Measurements from ENCODE around the gene EVC2.
A peak's percentile ranks its signal among the peaks of the same experiment; 100 is the strongest.

EVC2 gene

DNA sequence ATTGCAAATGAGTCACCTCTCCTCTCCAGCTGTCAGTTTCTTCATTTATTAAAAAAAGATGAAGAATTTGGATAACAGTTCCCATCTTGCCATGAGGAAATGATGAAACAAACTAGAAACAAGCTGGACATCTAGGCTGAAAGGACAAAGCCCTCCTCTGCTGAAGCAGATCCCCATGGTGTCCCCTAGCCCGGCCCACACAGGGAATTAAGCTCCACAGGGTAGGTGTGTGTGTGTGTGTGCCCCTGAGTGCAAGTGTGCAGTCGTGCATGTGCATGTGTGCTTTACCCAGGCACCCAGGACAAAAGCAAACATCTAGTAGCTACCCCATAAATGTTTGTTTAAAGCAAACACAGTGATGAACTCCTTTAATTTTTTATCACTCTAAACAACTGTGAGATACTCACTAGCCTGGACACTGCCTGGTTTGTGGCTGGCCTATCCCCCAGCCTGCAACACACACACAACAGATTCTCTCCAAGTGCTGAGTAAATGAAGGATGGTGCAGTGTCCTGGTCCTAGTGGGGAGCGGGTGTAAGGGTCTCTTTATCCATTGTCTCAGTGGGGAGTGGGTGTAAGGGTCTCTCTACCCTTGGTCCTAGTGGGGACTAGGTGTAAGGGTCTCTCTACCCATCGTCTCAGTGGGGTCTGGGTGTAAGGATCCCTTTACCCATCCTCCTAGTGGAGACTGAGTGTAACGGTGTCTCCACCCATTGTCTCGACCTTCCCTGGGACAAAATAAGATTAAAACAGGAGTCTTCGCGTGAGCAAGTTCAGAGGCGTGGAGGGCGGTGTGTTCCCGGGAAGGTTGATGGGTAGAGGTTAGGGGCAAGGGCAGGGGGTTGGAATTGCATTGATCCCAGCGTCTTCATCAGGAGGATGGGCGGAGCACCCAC is 2.0 kb upstream of the EVC2 start:
- DNase-seq: peak; percentile 79

DNA sequence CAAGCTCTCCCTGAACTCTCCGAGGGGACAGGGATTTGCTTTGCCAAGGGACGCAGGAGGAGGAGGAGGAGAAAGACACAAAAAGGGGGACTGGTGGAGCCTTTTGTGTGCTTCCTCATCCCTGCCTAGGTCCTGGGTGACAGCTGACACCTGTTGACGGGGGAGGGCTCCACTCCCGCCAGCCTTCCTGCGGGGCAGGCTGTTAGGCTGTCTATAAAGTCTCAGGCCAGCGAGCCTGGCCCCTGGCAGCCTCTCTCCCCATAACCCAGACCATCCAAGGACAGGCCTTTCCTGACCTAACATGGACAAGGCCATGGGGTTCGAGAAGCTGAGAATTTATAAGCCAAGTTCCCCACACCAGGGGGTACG is 832 bp upstream of the EVC2 start:
- peak; percentile 82 for DNase-seq

DNA sequence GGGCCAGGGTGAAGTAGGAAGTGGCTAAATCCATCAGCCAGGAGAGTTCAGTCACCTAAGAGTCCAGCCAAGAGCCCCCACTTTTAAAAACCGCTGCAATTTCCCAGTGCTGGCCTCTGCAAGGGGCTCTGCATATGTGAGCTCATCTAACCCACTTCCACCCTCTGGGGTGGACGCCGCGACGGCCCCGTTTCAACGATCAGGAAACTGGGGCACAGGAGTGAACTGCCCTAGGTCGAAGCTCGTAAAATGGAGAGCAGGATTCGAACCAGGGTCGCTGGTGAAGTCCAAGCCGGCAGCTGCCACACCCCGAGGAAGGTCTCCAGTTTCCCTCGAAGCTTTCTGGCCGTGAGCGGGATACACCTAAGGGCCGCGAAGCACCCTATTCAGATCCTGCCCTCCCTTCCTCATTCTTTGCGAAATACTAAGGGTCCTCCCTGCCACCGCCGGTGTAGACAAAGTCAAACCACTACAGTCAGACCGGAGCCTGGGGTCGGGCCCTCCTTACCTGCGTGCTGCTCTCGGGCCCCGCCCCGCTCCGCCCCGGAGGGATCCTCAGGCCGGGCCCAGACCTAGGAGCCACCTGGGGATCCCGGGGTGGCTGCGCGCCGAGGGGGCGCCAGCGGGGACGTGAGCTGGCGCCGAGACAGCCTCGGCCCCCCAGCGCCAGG is 446 bp downstream of the EVC2 start:
- peak; percentile 79 for DNase-seq

DNA sequence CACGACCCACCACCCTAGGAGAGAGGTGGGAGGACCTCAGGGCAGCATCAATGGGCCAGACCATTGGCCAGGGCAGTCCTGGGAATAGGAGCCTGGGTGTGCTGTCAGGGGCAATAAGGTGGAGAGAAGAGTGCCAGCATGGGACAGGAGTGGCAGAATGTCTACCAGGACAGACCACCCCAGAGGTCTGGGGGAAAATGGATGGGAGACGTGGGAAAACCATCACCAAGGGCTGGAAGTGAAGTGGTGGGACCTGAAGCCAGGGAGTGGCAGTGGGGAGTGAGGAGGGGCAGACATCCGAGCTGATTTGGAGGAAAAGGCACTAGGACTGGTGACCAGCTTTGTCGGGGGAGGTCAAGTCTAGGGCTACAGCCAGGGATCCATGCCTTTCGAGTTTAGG is 993 bp downstream of the EVC2 start:
- no peak for DNase-seq

DNA sequence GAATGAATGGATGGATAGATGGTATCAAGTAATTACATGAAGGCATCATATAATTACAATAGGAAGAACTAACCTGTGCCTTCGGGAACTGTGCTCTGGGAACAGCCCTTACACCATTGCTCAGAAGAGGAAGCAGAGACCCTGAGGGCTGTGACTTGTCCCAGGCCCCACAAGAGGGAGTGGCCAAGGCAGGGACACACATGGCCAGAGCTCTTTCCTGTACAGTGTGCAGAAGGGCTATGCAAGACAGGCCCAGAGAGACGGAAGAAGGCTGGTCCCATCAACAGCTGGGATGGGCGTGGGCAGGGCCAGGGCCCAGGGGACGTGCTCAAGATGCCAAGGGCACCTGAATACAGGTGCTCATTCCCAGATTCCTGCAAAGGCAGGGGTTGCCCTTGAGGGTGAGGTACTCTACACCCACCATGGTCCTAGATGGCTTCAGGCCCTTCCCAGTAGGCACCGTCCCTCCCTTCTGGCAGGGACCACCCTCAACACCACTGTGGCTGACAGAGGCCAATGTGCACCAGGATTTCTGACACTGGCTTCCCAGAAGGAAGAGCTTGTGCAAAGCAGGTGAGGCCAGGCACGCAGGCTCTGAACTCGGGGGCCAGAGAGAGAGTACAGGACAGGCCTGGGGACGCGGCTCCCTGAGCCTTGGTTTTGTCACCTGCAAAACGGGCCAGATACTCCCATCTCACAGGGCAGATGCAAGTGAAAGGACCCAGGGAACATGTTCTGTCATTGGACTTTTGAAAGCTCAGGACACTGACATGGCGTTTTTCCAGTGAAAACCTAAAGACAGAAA is 1.7 kb downstream of the EVC2 start:
- no peak for DNase-seq

DNA sequence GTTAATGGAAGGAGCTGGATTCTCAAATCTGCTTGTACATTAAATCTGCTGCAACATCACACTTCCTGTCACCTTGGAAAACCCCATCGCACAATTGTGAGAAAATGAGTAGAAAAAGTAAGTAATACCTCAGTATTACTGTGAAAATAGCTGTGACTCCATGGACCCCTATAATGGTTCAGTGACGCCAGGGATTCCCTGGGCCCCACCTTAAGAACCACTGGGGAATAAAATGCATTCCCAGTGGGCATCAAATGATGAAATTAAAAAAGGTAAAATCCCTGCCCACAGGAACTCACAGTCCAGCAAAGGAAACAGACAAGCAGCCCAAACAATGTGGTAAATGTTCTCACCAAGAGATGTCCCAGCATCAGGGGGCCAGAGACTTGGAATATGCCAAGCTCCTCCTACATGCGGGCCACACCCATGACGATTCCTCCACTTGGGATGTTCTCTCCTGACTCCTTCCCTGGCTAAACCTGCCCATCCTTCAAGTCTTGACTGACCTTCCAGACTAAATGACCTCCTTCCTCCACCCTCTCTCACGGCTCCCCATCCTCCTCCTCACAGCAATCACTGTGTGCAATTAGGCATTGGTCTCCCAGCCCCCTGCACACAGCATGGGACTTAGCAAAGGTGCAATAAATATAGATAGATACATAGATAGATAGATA is 2.6 kb downstream of the EVC2 start:
- DNase-seq: no peak

DNA sequence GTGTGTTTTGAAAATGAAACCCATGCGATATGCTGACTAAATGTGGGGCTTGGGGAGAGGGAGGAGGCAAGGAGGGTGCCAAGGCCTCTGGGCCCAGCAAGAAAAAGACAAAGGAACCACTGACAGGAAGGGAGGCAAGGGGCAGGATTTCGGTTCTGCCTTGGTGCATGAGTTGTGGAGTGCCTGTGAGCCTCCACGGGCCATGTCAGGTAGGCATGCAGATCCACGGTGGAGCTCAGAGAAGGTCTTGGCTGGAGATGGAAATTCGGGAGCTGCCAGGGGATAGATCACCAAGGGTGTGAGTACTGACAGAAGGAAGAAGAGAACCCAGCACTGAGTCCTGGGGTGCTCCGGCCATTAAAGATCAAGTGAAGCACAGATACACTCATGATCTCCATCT is 4.1 kb downstream of the EVC2 start:
- DNase-seq: no peak

DNA sequence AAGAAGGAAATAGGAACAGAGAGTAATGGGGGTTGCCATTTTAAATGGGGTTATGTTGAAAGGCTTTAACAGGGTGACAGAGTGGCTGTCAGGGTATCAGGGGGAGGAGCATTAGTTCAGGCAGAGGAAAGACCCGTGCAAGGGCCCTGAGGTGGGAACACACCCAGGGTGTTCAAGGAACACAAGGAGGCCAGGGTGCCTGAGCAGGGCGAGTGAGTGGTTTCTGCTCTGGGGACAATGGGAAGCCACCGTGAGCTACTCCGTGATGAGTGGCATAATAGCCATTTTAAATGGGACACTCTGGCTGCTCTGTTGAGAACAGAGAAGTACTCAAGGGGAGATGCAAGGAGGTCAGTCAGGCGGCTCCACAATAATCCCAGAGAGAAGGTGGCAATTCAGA is 4.5 kb downstream of the EVC2 start:
- no peak for DNase-seq

DNA sequence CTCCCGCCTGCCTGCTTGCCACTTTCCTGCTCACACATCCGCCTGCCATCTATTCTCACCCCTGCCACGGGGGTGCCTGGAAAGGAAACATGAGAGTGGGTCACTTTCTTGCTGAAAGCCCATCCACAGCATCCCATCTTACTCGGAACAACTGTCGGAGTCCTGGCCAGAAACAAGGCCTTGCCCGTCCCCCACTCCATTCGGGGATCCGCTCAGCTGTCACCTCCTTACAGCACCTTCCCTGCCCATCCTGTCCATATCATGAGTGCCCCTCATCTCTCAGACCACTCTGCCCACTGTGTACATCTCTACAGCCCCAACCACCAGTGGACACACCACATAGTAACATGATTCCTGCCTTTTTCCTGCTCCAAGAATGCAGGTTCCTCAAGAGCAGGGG is 6.4 kb downstream of the EVC2 start:
- no peak for DNase-seq

DNA sequence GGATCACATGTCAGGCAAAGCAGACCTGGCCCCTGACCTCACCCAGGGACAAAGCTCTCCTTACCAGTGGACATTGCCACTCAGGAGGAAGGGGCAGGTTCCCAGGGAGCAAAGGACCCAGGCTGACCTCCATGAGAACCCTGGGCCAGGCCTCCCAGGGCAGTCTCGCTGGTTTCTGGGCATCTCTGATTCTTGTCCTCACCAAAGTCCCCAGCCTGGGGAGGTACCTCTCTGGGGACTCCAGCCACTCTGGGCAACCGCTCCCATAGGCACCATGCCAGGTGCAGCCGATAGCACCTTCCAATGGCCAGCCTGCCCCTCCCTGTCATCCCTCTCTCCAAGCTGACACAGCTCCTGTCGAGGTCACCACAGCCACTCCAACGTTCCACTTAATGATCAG is 7.9 kb downstream of the EVC2 start:
- DNase-seq: no peak

DNA sequence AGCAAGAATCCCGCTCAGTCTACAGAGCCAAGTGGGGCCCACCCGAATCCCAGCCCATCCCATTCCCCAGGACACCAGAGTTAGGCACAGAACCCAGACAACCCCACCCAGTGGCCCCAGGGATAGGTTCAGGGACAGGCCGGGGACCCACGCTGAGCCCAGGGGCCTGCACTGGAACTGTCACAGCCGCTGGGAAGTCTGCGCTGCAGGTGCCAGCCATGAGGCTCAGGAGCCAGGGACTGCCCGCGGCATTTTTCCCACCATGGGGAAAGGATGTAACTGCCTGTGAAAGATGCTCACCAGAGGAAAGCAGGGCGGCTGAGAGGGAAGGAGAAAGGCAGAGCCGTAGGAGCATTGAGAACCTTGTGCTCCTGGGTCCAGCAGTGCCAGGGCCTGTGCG is 12.0 kb downstream of the EVC2 start:
- no peak for DNase-seq

DNA sequence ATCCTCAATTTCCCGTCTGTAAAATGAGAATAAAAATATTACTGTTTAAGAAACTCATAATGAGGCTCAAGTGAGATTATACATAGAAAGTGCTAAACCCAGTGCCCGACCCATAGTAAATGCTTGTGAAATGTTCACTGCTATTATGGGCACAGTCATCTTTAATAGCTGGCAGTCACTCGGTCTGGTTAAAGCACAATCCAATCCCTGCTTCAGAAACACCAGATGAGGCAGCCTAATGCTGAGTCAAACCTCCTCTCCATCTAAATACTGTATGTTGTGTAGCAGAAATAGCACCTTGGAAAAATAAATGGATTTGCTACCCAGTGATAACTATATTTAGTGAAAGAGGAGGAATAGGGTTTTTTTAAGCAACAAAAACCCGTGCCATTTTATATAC is 14.5 kb downstream of the EVC2 start:
- no peak for DNase-seq

DNA sequence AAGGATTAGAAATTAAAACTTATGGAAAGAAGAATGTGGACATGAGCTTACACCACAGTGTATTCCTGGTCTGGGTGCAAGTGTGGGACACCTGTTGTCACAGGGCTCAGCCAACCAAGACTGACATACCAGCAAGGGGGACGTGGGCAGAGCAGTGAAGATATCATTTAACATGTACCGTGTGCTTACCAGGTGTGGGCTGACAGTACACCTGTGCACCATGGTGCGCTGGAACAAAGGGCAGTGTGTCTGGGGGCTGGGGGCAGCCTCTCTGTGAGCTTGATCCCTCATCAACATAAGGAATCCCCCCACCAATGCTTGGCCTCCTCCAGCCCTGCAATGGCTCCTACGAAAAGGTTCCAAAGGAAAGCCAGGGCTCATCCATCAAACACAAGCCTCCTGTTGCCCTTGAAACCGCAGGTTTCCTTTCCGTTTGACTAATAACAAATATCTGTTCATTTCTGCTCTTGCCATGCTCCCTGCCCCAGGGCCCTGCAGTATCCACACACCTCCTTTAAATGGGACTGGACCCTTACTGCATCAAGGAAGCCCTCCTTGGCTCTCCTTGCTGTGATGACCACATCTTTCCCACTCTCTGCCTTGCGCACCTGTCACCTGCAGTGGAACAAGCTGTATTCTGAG is 16.7 kb downstream of the EVC2 start:
- no peak for DNase-seq

DNA sequence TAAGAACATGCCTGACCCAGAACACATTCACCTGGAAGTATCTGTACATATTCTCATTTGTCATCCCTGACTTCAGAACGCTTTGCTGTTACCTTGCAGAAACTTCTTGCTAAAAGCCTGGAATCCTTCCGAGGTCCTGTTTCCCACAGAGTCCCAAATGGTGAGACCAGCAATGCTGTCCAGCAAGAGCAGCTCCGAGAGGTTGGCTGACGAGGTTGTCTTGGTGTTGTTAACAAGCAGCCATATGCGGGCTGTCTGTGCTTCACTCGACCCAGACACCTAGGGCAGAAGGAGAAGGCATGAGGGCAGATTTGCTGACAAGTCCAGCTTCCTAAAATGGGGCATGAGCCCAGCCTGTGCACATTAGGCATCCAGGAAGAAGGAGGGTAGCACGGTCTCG is 19.3 kb downstream of the EVC2 start:
- DNase-seq: no peak

DNA sequence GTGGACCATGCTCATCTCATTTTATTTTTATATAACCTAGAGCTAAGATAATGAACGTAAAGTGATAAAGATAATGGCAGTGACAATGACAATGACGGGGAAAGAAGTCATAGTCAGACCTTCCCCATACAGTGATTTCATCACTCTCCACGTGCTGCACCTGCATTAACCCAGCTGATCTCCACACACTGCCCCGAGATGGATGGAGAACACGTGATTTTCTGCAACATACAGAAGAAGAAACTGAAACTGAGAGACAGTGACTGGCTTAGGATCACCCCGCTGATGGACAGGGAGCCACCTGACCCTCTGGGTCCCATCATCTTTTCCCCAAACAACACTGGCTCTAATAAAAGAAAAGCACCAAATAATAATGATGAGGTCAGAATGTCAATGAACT is 22.0 kb downstream of the EVC2 start:
- no peak for DNase-seq

DNA sequence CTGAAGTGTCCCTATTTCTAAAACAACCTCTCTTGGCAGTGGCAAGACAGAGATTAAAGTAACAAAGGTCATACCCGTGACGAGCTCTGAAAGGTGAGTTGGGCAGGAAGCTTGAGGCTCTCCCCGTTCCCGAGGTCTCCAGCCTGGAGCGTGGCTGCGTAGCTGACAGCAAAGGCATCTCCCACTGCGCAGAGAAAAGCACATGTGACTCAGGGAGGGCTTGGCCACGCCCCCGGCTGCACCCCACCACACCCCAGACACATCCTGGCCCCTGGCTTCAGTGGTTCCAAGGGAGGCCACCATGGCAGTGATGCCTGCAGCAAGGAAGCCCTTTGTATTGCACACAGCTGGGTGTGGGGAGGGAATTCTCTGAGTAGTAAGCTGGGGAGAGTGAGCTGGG is 23.1 kb downstream of the EVC2 start:
- no peak for DNase-seq

DNA sequence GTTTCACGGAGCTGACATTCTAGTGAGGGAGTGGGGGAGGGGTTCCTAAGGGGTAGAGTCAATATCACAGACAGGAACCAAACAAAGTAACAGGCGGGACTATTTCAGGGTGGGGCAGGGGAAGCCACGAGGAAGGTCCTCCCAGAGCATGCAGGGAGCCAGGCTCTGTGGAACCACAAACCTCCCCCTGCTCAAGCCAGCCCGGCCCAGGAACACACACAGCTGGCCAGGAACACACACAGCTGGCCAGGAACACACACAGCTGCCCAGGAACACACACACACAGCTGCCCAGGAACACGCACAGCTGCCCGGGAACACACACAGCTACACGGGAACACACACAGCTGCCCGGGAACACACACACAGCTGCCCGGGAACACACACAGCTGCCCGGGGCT is 24.8 kb downstream of the EVC2 start:
- peak; percentile 78 for DNase-seq

DNA sequence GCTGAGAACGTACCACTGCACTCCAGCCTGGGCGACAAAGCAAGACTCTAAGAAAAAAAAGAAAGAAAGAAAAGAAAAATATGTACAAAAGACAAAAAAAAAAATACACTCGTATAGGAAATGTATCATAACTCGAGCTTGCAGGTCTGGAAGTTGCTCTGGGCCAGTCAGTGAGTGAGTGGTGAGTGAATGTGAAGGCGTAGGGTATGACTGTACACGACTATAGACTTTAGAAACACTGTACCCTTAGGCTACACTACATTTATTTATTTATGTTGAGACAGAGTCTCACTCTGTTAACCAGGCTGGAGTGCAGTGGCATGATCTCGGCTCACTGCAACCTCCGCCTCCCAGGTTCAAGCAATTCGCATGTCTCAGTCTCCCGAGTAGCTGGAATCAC is 29.4 kb downstream of the EVC2 start:
- no peak for DNase-seq

DNA sequence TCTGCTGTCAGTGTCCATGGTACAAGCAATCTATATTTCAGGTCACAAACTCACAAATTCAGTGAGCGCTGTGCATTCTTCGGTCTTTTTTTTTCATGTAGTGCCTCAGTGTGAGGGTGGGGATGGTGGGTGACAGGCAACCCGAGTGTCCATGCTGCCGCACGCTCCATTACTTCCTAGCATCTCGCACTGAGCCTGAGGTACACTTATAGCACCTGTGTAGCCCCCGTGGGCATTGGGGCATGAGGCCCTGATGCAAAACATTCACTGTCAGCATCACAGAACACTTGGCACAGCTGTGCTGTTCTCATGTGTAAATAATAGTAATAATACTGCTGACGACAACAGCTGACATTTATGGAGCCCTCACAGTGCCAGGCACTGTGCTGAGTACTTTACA is 31.6 kb downstream of the EVC2 start:
- DNase-seq: no peak

DNA sequence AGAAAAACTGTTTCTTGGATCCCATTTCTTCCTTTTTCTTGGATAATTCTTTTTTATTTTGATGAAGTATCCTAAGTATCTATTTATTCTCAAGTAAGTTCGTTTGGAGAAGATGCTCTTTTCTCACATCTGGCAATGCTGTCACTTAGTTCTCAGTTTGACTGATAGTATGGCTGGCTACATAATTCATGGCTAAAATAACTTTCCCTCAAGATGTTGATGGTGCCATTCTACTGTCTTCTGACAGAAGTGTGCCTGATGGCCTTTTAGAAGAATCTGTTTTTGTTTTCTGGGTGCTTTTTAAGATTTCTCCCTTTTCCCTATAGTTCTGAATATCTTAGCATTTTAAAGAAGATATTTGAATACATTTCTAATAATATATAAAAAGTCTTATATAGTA is 41.6 kb downstream of the EVC2 start:
- DNase-seq: no peak

DNA sequence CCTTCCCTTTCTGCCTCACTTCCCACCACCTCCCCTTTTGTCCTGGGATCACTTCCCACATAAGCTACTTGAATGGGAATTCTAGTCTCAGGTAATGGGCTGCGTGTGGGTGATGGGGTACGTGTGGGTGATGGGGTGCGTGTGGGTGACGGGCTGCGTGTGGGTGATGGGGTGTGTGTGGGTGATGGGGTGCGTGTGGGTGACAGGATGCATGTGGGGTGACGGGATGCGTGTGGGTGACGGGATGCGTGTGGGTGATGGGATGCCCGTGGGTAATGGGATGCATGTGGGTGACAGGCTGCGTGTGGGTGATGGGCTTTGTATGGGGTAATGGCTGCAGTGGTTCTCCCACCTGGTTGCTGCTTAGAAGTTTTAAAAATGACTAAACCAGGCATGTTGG is 43.6 kb downstream of the EVC2 start:
- DNase-seq: no peak

DNA sequence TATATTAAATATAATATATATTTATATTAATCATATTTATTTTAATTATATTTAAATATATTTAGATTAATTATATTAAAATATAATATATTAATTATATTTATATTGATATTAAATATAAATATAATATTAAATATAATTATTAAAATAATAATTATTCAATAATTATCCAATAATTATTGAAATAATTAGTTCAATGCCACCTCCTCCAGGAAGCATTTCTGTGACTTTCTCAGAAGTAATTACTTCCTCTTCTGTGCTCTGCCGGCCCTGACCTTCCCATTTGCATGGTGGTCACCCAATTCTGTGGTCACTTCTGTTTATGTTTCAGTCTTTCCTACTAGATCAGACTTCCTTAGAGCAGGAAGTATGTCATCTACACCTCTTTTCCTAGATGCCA is 45.8 kb downstream of the EVC2 start:
- DNase-seq: no peak

DNA sequence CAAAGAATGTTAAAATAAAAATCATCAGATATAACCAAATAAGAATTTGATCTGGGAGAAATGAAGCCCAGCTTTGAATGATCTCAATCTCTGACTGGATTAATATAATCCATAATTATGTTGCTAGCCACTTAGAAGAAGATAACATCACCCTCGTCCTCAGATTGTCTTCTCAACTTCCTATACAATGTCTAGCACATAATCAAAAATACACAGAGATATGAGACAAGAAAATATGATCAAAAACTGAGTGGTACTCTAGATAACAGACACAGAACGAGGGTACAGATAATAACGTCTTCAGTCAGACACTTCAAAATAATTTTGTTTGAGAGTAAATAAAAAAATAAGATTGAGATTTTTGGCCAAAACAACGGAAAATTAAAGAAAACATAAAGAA is 47.1 kb downstream of the EVC2 start:
- DNase-seq: no peak
